ENCODE results near the gene ACBD4.

The ACBD4 gene

GRCh38 chr17:45135192-45135977 is at the start of gene ACBD4:
Gene ACBD4 (plus strand): TSS chr17:45135687. CDS start chr17:45136145, 458 bp downstream.
- peak; percentile 83 for DNase-seq

GRCh38 chr17:45086391-45086790 is 49.1 kb upstream of the ACBD4 start:
- DNase-seq: no peak

GRCh38 chr17:45086865-45087503 is 48.5 kb upstream of the ACBD4 start:
- DNase-seq: no peak

- no peak for DNase-seq
Measured at GRCh38 chr17:45087504-45087975, 47.9 kb upstream of the ACBD4 start.

GRCh38 chr17:45087978-45088377 is 47.5 kb upstream of the ACBD4 start:
- no peak for DNase-seq

- DNase-seq: no peak
Measured at GRCh38 chr17:45088741-45089140, 46.7 kb upstream of the ACBD4 start.

GRCh38 chr17:45090711-45091110 is 44.8 kb upstream of the ACBD4 start:
- no peak for DNase-seq

GRCh38 chr17:45091778-45092425 is 43.6 kb upstream of the ACBD4 start:
- DNase-seq: no peak

GRCh38 chr17:45092911-45093430 is 42.5 kb upstream of the ACBD4 start:
- DNase-seq: no peak

GRCh38 chr17:45093444-45094110 is 41.9 kb upstream of the ACBD4 start:
- DNase-seq: no peak

GRCh38 chr17:45096141-45096540 is 39.3 kb upstream of the ACBD4 start:
- no peak for DNase-seq

- no peak for DNase-seq
Measured at GRCh38 chr17:45096926-45097325, 38.6 kb upstream of the ACBD4 start.

GRCh38 chr17:45098081-45098868 is 37.2 kb upstream of the ACBD4 start:
- DNase-seq: no peak

GRCh38 chr17:45098869-45099616 is 36.4 kb upstream of the ACBD4 start:
- DNase-seq: peak; percentile 80

GRCh38 chr17:45101546-45101882 is 34.0 kb upstream of the ACBD4 start:
- no peak for DNase-seq

GRCh38 chr17:45101883-45102811 is 33.3 kb upstream of the ACBD4 start:
- no peak for DNase-seq

GRCh38 chr17:45102856-45103255 is 32.6 kb upstream of the ACBD4 start:
- no peak for DNase-seq

GRCh38 chr17:45103269-45103795 is 32.2 kb upstream of the ACBD4 start:
- DNase-seq: no peak

- no peak for DNase-seq
Measured at GRCh38 chr17:45104029-45104428, 31.5 kb upstream of the ACBD4 start.

- DNase-seq: no peak
Measured at GRCh38 chr17:45104497-45104896, 31.0 kb upstream of the ACBD4 start.

Measured in NCI-H345 (cell line).